ENCODE measurements around the gene DECR2. TPM values are rescaled to one million over a fixed set of nuclear protein-coding genes. Genes with fewer than 3 reads are reported as not detected.

DECR2 gene
- total RNA-seq, 4 donors from 2014 or later: 32.2 to 154 (median 105) TPM

- no peaks in the 10 kb centered on the region for H3K9me3 ChIP-seq
- TF ChIP-seq, protein P1, sequence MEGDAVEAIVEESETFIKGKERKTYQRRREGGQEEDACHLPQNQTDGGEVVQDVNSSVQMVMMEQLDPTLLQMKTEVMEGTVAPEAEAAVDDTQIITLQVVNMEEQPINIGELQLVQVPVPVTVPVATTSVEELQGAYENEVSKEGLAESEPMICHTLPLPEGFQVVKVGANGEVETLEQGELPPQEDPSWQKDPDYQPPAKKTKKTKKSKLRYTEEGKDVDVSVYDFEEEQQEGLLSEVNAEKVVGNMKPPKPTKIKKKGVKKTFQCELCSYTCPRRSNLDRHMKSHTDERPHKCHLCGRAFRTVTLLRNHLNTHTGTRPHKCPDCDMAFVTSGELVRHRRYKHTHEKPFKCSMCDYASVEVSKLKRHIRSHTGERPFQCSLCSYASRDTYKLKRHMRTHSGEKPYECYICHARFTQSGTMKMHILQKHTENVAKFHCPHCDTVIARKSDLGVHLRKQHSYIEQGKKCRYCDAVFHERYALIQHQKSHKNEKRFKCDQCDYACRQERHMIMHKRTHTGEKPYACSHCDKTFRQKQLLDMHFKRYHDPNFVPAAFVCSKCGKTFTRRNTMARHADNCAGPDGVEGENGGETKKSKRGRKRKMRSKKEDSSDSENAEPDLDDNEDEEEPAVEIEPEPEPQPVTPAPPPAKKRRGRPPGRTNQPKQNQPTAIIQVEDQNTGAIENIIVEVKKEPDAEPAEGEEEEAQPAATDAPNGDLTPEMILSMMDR (IDR thresholded peaks at IDR 0.05): no peak
- TF ChIP-seq POLR2A (IDR thresholded peaks at IDR 0.05): no peak
- no peak overlapping the region for H3K4me3 ChIP-seq
- H3K27ac ChIP-seq: no peak overlapping the region
- no peaks in the 10 kb centered on the region for H3K36me3 ChIP-seq
- H3K4me1 ChIP-seq: peaks cover 0 to 12% (median 0%) of the 10 kb centered on the region in 4 donors
- no peaks in the 10 kb centered on the region for H3K27me3 ChIP-seq
- DNase-seq: no peak
Observed at GRCh38 chr16:455453-455852, 53.8 kb downstream of the DECR2 start.

DNA sequence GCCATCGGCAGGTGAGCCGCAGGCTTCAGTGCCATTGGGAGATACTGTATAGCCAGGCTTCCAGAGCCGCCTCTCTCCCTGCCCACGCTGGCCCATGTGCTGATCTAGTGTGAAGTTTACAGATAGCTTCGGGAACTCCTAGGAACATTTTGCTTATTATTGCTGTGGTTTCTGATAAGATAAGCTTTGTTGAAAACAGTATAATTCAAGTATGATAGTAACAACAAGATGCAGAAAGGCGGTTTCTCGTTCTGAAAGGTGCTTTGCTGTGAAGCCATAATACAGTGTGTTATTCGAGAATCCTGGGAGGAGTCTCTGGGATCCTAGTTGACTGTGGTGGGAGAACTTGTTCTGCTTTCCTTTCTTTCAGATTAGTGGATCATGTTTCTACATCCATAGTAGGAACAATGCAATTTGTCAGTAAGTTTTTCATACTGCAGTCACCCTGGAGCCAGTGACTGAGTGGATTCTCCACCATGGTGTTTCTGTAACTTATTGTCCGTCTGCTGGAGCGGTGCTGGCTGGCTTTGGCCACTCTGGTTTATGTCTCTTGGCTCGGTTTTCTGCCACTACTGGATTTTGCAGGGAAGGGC, 55.3 kb downstream of the DECR2 start:
- peaks cover 0 to 7% (median 0%) of the 10 kb centered on the region in 4 donors for H3K4me1 ChIP-seq
- H3K27me3 ChIP-seq: no peaks in the 10 kb centered on the region
- H3K27ac ChIP-seq: peak overlapping the region in 2 of 4 donors; percentile 30 to 55
- no peaks in the 10 kb centered on the region for H3K9me3 ChIP-seq
- no peak overlapping the region for H3K4me3 ChIP-seq
- H3K36me3 ChIP-seq: peaks cover 0 to 4% (median 0%) of the 10 kb centered on the region in 3 donors
- TF ChIP-seq, protein P1 (IDR thresholded peaks at IDR 0.05): no peak
- no peak for TF ChIP-seq POLR2A (IDR thresholded peaks at IDR 0.05)
- DNase-seq: no peak

DNA sequence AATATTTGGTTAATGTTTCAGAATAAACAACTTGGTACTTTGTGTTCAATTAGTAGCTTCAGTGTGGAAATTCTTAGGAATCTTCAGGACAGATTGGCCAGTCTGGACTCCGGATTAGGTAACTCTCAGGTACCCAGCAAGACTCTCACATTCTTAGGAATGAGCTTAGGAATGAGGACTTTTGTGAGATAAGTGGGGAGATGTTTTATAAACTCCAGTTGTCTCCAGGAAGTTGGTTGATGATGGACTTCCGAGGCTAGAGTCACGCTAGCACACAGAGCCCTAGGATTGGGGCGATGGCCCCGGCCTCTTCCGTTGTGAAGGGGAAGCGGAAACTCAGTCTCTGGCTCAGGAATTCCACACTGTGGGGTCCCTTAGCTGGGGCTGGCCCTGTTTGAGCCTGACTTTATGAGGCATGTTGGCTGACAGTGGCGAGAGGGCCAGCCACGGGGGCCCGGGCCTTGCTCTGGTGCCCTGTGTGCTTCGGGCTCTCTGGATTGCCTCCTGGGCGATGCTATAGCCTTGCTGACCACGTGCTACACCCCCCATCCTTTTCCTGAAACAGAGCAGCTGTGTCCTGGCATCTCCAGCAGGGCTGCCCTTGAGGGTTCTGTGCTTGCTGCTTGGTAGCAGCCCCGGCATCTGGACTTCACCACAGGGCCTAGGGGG, 56.2 kb downstream of the DECR2 start:
- H3K27me3 ChIP-seq: no peaks in the 10 kb centered on the region
- H3K9me3 ChIP-seq: no peaks in the 10 kb centered on the region
- peak overlapping the region in 3 of 4 donors; percentile 17 to 55 (median 49) for H3K27ac ChIP-seq
- no peak for TF ChIP-seq POLR2A (IDR thresholded peaks at IDR 0.05)
- TF ChIP-seq, protein P1 (IDR thresholded peaks at IDR 0.05): no peak
- no peak for DNase-seq
- peaks cover 0 to 7% (median 0%) of the 10 kb centered on the region in 4 donors for H3K4me1 ChIP-seq
- H3K4me3 ChIP-seq: no peak overlapping the region
- H3K36me3 ChIP-seq: peaks cover 0 to 9% (median 0%) of the 10 kb centered on the region in 3 donors

DNA sequence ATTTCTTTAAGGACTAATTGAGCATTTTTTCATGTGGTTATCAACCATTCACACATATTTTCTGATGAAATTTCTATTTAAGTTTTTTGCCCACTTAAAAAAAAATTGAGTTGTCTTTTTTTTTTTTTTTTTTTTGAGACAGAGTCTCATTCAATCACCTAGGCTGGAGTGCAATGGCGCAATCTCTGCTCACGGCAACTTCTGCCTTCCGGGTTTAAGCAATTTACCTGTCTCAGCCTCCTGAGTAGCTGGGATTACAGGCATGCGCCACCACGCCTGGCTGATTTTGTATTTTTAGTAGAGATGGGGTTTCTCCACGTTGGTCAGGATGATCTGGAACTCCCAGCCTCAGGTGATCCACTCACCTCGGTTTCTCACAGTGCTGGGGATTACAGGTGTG, 58.1 kb downstream of the DECR2 start:
- TF ChIP-seq, protein P1 (IDR thresholded peaks at IDR 0.05): no peak
- no peak for TF ChIP-seq POLR2A (IDR thresholded peaks at IDR 0.05)
- Histone ChIP-seq H3K27ac (no peak overlapping the region), H3K4me3 (no peak overlapping the region), H3K9me3 (no peaks in the 10 kb centered on the region), H3K4me1 (peaks cover 0 to 7% (median 0%) of the 10 kb centered on the region in 4 donors), H3K27me3 (no peaks in the 10 kb centered on the region), H3K36me3 (peaks cover 0 to 19% (median 0%) of the 10 kb centered on the region in 3 donors)
- no peak for DNase-seq

GRCh38 chr16:460787-461186, 59.1 kb downstream of the DECR2 start:
- no peak for DNase-seq
- Histone ChIP-seq H3K27ac (no peak overlapping the region), H3K9me3 (no peaks in the 10 kb centered on the region), H3K36me3 (peaks cover 0 to 19% (median 0%) of the 10 kb centered on the region in 3 donors), H3K4me1 (peaks cover 0 to 7% (median 0%) of the 10 kb centered on the region in 4 donors), H3K4me3 (no peak overlapping the region), H3K27me3 (no peaks in the 10 kb centered on the region)
- TF ChIP-seq POLR2A (IDR thresholded peaks at IDR 0.05): no peak
- TF ChIP-seq, protein P1 (IDR thresholded peaks at IDR 0.05): no peak

Small RNAs within 50 kb of the gene (small RNA-seq; reads per million reads assigned to genes)
- 0 reads per million in 2 donors for gene RF00019

Other genes starting within 250 kb of the DECR2 start
- gene HBZ, start 249.2 kb upstream of the DECR2 start, total RNA-seq: not detected
- not detected for gene HBM, start 235.9 kb upstream of the DECR2 start, total RNA-seq
- gene HBA2, start 229.0 kb upstream of the DECR2 start, total RNA-seq: 1 to 10 TPM in 1 of 4 donors, not detected in 3; 9.1 TPM
- gene HBA1, start 225.2 kb upstream of the DECR2 start, total RNA-seq: not detected
- gene HBQ1, start 221.4 kb upstream of the DECR2 start, total RNA-seq: not detected
- gene LUC7L, start 172.4 kb upstream of the DECR2 start, total RNA-seq: 100 to 1,000 TPM in 3 of 4 donors, 10 to 100 TPM in 1; 87.6 to 440 (median 156) TPM
- 100 to 1,000 TPM; 108 to 223 (median 166) TPM for gene FAM234A, start 167.1 kb upstream of the DECR2 start, total RNA-seq
- 10 to 100 TPM in 3 of 4 donors, 1 to 10 TPM in 1; 6.1 to 16.5 (median 11.4) TPM for gene RGS11, start 125.9 kb upstream of the DECR2 start, total RNA-seq
- gene ARHGDIG, start 121.3 kb upstream of the DECR2 start, total RNA-seq: 100 to 1,000 TPM in 1 of 4 donors, 10 to 100 TPM in 1, 1 to 10 TPM in 1, not detected in 1; 3.7 to 112 (median 67.5) TPM
- 10 to 100 TPM in 2 of 4 donors, 1 to 10 TPM in 2; 1.7 to 29.2 (median 11.1) TPM for gene PDIA2, start 118.7 kb upstream of the DECR2 start, total RNA-seq
- 10 to 100 TPM; 31.4 to 47.2 (median 37.3) TPM for gene AXIN1, start 49.2 kb upstream of the DECR2 start, total RNA-seq
- 10 to 100 TPM; 58.3 to 73.4 (median 61.3) TPM for gene MRPL28, start 31.3 kb upstream of the DECR2 start, total RNA-seq
- 100 to 1,000 TPM; 130 to 211 (median 166) TPM for gene PGAP6, start 19.9 kb upstream of the DECR2 start, total RNA-seq
- 10 to 100 TPM in 3 of 4 donors, 1 to 10 TPM in 1; 9.6 to 65.2 (median 29.5) TPM for gene NME4, start 4.7 kb upstream of the DECR2 start, total RNA-seq
- 100 to 1,000 TPM in 2 of 4 donors, 10 to 100 TPM in 2; 55.5 to 136 (median 106) TPM for gene RAB11FIP3, start 23.8 kb downstream of the DECR2 start, total RNA-seq
- 100 to 1,000 TPM in 3 of 4 donors, 10 to 100 TPM in 1; 50.3 to 249 (median 167) TPM for gene CAPN15, start 125.8 kb downstream of the DECR2 start, total RNA-seq
- gene PRR35, start 158.5 kb downstream of the DECR2 start, total RNA-seq: not detected
- gene NHLRC4, start 165.1 kb downstream of the DECR2 start, total RNA-seq: 10 to 100 TPM in 1 of 4 donors, 1 to 10 TPM in 3; 1.2 to 17.3 (median 1.5) TPM
- gene PIGQ, start 168.1 kb downstream of the DECR2 start, total RNA-seq: 10 to 100 TPM; 33.1 to 65.6 (median 55.2) TPM
- 10 to 100 TPM; 27.2 to 83.6 (median 62.7) TPM for gene RAB40C, start 188.2 kb downstream of the DECR2 start, total RNA-seq
- 1 to 10 TPM; 2.5 to 6.2 (median 3.8) TPM for gene WFIKKN1, start 229.1 kb downstream of the DECR2 start, total RNA-seq
- gene METTL26, start 234.4 kb downstream of the DECR2 start, total RNA-seq: 100 to 1,000 TPM in 1 of 4 donors, 10 to 100 TPM in 3; 44.5 to 153 (median 60.2) TPM
- 100 to 1,000 TPM; 114 to 260 (median 222) TPM for gene MCRIP2, start 239.9 kb downstream of the DECR2 start, total RNA-seq
- gene WDR90, start 247.5 kb downstream of the DECR2 start, total RNA-seq: 100 to 1,000 TPM in 2 of 4 donors, 10 to 100 TPM in 2; 29.8 to 154 (median 73.6) TPM

Measured in Peyer's patch (tissue), 4 donors.